Activated CD8-positive, alpha-beta T cell treated with anti-CD3 and anti-CD28 coated beads, Interleukin-2, amount 10 ng/mL, durations not matched to agents 7 days and 5 days (primary cell): Measurements from ENCODE around the gene SGSH. TPM values are rescaled to one million over a fixed set of nuclear protein-coding genes. Genes with fewer than 3 reads are reported as not detected.
A peak's percentile ranks its signal among the peaks of the same experiment; 100 is the strongest.
"Not testable (repeated sequence)": the region's sequence is repeated elsewhere in the genome, so short reads cannot be mapped to it uniquely, and the experiment has no call there.

Source experiments
- ATAC-seq: fragments of 150-1000 bp; cut with Tn5 transposase; one replicate; pipeline ENCODE4 v1.10.0; 2021; ENCODE audit warnings: moderate library complexity
- CTCF ChIA-PET: fragments of 350-600 bp; sonication (Branson Sonifier 250); formaldehyde crosslinking; loops from one replicate; lab custom pipeline; 2021; ENCODE audit warnings: antibody characterized with exemption; lab: Charles Lee
- POLR2A ChIA-PET: fragments of 350-600 bp; sonication (Branson Sonifier 250); formaldehyde crosslinking; loops from one replicate; lab custom pipeline; 2021; ENCODE audit warnings: antibody characterized with exemption; lab: Charles Lee
- DNase-seq: peaks from one replicate; pipeline ENCODE4 v3.0.0-alpha.2; 2020
- H3K27ac Mint-ChIP-seq: one replicate; pipeline ENCODE4 v1.8.0; 2021; ENCODE audit warnings: mild to moderate bottlenecking, mixed read lengths
- H3K27me3 Mint-ChIP-seq: one replicate; pipeline ENCODE4 v1.8.0; 2021; ENCODE audit warnings: low read depth, mixed read lengths
- H3K36me3 Mint-ChIP-seq: one replicate; pipeline ENCODE4 v1.8.0; 2021; ENCODE audit warnings: low read depth, mixed read lengths
- H3K4me1 Mint-ChIP-seq: one replicate; pipeline ENCODE4 v1.8.0; 2021; ENCODE audit warnings: low read depth, mixed read lengths
- H3K4me3 Mint-ChIP-seq: one replicate; pipeline ENCODE4 v1.8.0; 2021; ENCODE audit warnings: mild to moderate bottlenecking, mixed read lengths
- H3K9me3 Mint-ChIP-seq: one replicate; pipeline ENCODE4 v1.8.0; 2022; ENCODE audit warnings: mixed read lengths; ENCODE audit not compliant: insufficient read depth
- total RNA-seq, 2 experiments: library from RNA; stranded (reverse); gene quantifications; one replicate each; pipeline ENCODE4 v1.2.3, GENCODE V29; 2021

The SGSH gene
- total RNA-seq, 2 experiments from 2014 or later, result 6.9 to 8.2 TPM

GRCh38 chr17:80252871-80253270 lies 32.7 kb upstream of the SGSH start:
- no peaks in the 10 kb centered on the region for H3K36me3 Mint-ChIP-seq
- no peaks in the 10 kb centered on the region for H3K27me3 Mint-ChIP-seq
- no peak overlapping the region for H3K4me3 Mint-ChIP-seq
- peak; percentile 88 for DNase-seq
- CTCF ChIA-PET, result interaction anchor here (0.7 to 3.1 kb wide), 5 partner anchors 12 to 57 kb away, joined by 3 to 17 read pairs (median 4); no protein-coding TSS in a partner anchor
- peak overlapping the region; percentile 25 for H3K27ac Mint-ChIP-seq
- peaks cover 36% of the 10 kb centered on the region for H3K4me1 Mint-ChIP-seq
- peak; percentile 85 for ATAC-seq
- no peaks in the 10 kb centered on the region for H3K9me3 Mint-ChIP-seq
- POLR2A ChIA-PET, result interaction anchor here (2.4 to 6.3 kb wide), 2 partner anchors 12 to 33 kb away, joined by 6 to 38 read pairs; partner anchors contain the start of gene SGSH

DNA sequence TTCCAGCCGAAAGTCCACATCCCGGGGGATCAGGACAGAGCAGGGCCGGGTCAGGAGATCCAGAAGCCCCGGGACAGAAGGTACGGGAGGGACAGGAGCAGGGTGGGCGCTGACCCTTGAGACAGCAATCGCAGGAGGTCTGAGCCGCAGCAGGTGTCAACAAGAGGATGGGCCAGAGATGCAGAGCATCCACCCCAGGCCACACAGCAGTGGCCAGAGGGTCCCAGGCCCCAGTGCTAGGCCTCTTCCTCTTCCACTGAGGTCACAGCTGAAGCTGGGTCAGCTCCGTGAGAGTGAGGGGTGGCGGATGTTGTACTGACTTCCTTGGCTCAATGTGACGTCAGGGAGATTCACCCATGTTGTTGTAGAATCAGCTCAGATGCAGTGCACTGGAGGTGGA lies 31.8 kb upstream of the SGSH start:
- Mint-ChIP-seq H3K4me1 (peaks cover 31% of the 10 kb centered on the region), H3K4me3 (no peak overlapping the region), H3K27ac (no peak overlapping the region), H3K36me3 (no peaks in the 10 kb centered on the region), H3K27me3 (no peaks in the 10 kb centered on the region), H3K9me3 (no peaks in the 10 kb centered on the region)
- ATAC-seq (no peak), DNase-seq (no peak)
- CTCF ChIA-PET, result interaction anchor here (0.6 to 3.1 kb wide), 7 partner anchors 13 to 169 kb away, joined by 3 to 17 read pairs (median 4); no protein-coding TSS in a partner anchor
- POLR2A ChIA-PET, result interaction anchor here (0.9 to 6.3 kb wide), 2 partner anchors 13 to 106 kb away, joined by 3 to 38 read pairs; no protein-coding TSS in a partner anchor

DNA sequence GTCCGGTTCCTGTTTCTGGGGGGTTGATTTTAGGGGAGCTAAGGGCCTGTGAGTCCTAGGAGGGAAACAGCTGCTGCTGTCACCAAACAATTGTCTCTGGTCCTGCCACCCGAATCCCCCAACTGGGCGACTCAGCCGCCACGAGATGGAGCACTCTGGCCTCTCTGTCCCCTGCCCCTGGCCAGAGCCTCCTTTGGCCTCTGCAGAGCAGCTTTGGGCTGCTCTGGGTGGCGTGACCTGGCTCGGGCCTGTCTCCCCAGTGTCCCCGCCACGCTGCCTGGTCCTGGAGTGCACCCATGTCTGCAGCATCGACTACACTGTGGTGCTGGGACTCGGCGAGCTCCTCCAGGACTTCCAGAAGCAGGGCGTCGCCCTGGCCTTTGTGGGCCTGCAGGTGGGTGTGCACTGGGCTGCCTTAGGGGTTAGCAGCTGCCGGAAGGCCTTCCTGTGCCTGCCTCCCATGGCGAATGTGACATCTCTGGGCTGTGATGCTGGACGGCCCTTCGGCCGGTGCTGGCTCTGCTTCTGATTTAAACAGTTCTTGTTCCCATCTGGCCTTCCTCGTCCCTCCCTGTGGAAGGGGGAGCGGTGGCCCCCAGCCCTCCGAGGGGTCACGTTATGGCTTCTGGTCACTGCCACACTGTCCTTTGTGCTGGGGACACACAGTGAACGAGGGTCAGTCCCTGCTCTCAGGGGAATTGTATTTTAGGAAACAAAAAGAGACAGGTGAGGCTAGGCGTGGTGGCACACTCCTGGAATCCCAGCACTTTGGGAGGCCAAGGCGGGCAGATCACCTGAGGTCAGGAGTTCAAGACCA lies 29.0 kb upstream of the SGSH start:
- H3K4me1 Mint-ChIP-seq, result peaks cover 17% of the 10 kb centered on the region
- ChIA-PET CTCF (no interaction called here), POLR2A (interaction anchor here (0.5 kb wide), 1 partner anchor 56 kb away, joined by 5 read pairs; no protein-coding TSS in a partner anchor)
- no peaks in the 10 kb centered on the region for H3K27me3 Mint-ChIP-seq
- H3K9me3 Mint-ChIP-seq, result no peaks in the 10 kb centered on the region
- ATAC-seq, result no peak
- no peak overlapping the region for H3K4me3 Mint-ChIP-seq
- DNase-seq, result no peak
- no peak overlapping the region for H3K27ac Mint-ChIP-seq
- H3K36me3 Mint-ChIP-seq, result no peaks in the 10 kb centered on the region

- ATAC-seq (no peak), DNase-seq (no peak)
- H3K27ac Mint-ChIP-seq, result no peak overlapping the region
- no peaks in the 10 kb centered on the region for H3K36me3 Mint-ChIP-seq
- ChIA-PET CTCF (no interaction called here), POLR2A (no interaction called here)
- no peaks in the 10 kb centered on the region for H3K9me3 Mint-ChIP-seq
- no peak overlapping the region for H3K4me3 Mint-ChIP-seq
- H3K27me3 Mint-ChIP-seq, result no peaks in the 10 kb centered on the region
- peaks cover 9% of the 10 kb centered on the region for H3K4me1 Mint-ChIP-seq
Observed at GRCh38 chr17:80248001-80248893, 28.1 kb upstream of the SGSH start.

DNA sequence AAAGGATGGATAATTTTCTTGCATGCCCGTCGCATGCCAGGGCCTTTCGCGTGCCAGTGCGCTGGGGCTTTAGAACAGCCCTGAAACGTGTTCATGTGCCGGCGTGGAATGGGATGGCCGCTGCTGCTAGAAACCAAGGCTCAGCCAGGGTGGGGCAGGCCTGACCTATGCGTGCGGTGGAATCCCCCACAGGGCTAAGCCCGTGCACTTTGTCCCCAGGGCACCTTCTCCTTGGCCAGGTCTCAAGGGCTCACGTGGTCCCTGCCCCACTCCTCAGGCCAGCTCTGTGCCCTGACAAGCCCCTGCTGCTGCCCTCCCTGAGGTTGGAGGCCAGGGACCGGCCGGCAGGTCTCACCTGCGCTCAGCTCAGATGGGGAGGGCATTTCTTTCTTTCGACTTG lies 27.4 kb upstream of the SGSH start:
- ChIA-PET POLR2A (no interaction called here), CTCF (no interaction called here)
- H3K27ac Mint-ChIP-seq, result no peak overlapping the region
- ATAC-seq, result no peak
- H3K27me3 Mint-ChIP-seq, result no peaks in the 10 kb centered on the region
- no peaks in the 10 kb centered on the region for H3K36me3 Mint-ChIP-seq
- peaks cover 2% of the 10 kb centered on the region for H3K4me1 Mint-ChIP-seq
- no peak overlapping the region for H3K4me3 Mint-ChIP-seq
- no peak for DNase-seq
- H3K9me3 Mint-ChIP-seq, result no peaks in the 10 kb centered on the region

GRCh38 chr17:80246726-80247125 lies 26.6 kb upstream of the SGSH start:
- POLR2A ChIA-PET, result no interaction called here
- no peaks in the 10 kb centered on the region for H3K9me3 Mint-ChIP-seq
- no peak for ATAC-seq
- no peak for DNase-seq
- no peak overlapping the region for H3K4me3 Mint-ChIP-seq
- CTCF ChIA-PET, result no interaction called here
- H3K4me1 Mint-ChIP-seq, result no peaks in the 10 kb centered on the region
- H3K27me3 Mint-ChIP-seq, result no peaks in the 10 kb centered on the region
- peak overlapping the region; percentile 6 for H3K27ac Mint-ChIP-seq
- no peaks in the 10 kb centered on the region for H3K36me3 Mint-ChIP-seq

DNA sequence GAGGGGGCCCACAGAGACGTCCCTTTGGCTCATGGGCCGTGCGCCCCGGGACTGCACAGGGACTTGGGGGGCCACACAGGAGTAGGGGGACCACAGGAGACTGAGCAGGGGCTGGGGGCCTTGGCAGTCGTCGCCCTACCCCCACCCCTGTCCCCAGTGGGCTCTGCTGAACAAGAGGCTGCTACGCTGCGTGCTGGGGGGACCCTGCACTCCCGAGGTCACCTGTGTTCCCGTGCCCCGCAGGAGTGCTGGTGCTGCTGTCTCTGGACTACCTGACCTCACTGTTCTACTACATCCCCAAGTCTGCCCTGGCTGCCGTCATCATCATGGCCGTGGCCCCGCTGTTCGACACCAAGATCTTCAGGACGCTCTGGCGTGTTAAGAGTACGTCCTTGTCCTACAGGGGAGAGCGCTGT lies 26.1 kb upstream of the SGSH start:
- Mint-ChIP-seq H3K4me1 (no peaks in the 10 kb centered on the region), H3K27me3 (no peaks in the 10 kb centered on the region), H3K4me3 (no peak overlapping the region), H3K9me3 (no peaks in the 10 kb centered on the region), H3K36me3 (no peaks in the 10 kb centered on the region), H3K27ac (peak overlapping the region; percentile 6)
- DNase-seq, result no peak
- ATAC-seq, result no peak
- POLR2A ChIA-PET, result no interaction called here
- CTCF ChIA-PET, result interaction anchor here (1.1 kb wide), 1 partner anchor 50 kb away, joined by 4 read pairs; no protein-coding TSS in a partner anchor

- ChIA-PET CTCF (interaction anchor here (1.1 kb wide), 1 partner anchor 49 kb away, joined by 4 read pairs; no protein-coding TSS in a partner anchor), POLR2A (no interaction called here)
- no peaks in the 10 kb centered on the region for H3K9me3 Mint-ChIP-seq
- H3K4me1 Mint-ChIP-seq, result no peaks in the 10 kb centered on the region
- H3K4me3 Mint-ChIP-seq, result no peak overlapping the region
- ATAC-seq (no peak), DNase-seq (no peak)
- no peaks in the 10 kb centered on the region for H3K27me3 Mint-ChIP-seq
- no peak overlapping the region for H3K27ac Mint-ChIP-seq
- no peaks in the 10 kb centered on the region for H3K36me3 Mint-ChIP-seq
Observed at GRCh38 chr17:80245566-80246265, 25.6 kb upstream of the SGSH start.

GRCh38 chr17:80244871-80245509 lies 24.9 kb upstream of the SGSH start:
- DNase-seq (no peak), ATAC-seq (no peak)
- POLR2A ChIA-PET, result no interaction called here
- Mint-ChIP-seq H3K27me3 (no peaks in the 10 kb centered on the region), H3K27ac (no peak overlapping the region), H3K36me3 (no peaks in the 10 kb centered on the region), H3K9me3 (no peaks in the 10 kb centered on the region), H3K4me3 (no peak overlapping the region), H3K4me1 (no peaks in the 10 kb centered on the region)
- CTCF ChIA-PET, result interaction anchor here (1.1 kb wide), 1 partner anchor 49 kb away, joined by 4 read pairs; no protein-coding TSS in a partner anchor

DNA sequence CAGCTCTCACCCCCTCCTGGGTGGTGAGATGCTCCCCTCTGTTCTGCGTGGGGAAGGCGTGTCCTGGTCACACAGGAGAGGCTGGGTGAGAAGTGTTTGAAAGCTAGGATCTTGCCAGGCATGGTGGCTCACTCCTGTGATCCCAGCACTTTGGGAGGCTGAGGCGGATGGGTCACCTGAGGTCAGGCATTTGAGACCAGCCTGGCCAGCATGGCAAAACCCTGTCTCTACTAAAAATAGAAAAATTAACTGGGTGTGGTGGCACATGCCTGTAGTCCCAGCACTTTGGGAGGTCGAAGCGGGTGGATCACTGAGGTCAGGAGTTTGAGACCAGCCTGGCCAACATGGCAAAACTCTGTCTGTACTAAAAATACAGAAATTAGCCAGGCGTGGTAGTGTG lies 24.3 kb upstream of the SGSH start:
- DNase-seq, POLR2A ChIA-PET, H3K4me3 Mint-ChIP-seq, H3K27ac Mint-ChIP-seq, ATAC-seq, H3K27me3 Mint-ChIP-seq, CTCF ChIA-PET, H3K36me3 Mint-ChIP-seq, H3K4me1 Mint-ChIP-seq, H3K9me3 Mint-ChIP-seq: not testable (repeated sequence)
